ENCODE measurements around the gene OSTC. TPM values are rescaled to one million over a fixed set of nuclear protein-coding genes. Genes with fewer than 3 reads are reported as not detected.

Gene OSTC
- total RNA-seq, 1 experiment from 2014 or later = 105 TPM

DNA sequence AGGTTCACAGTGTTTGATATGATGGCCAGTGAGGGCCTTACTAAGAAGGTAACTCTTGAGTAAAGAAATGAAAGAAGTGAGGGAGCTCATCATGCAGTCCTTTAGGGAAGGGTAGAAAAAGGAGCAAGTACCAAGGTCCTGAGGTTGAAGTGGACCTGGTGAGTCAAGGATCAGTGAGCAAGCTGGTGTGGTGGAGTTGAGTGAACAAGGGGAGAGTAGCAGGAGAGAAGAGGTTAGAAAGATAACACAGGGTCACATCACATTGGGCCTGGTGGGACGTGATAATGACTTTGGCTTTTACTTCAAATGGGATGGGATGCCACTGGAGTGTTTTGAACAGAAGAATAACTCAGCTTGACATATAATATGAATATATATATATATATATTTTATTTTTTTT is 44.7 kb downstream of the OSTC start:
- no peaks in the 10 kb centered on the region for H3K36me3 ChIP-seq (ENCODE audit: control insufficient read depth in 1 of 2, insufficient read depth in 2 of 2, low read length in 2 of 2)
- H3K27ac ChIP-seq (ENCODE audit: low read depth, low read length) = no peak overlapping the region
- ChIA-PET RAD21 (ENCODE audit: low non-redundant PET in 1 of 2, low total read pairs in 2 of 2, uncharacterized antibody in 2 of 2, unreplicated experiment in 2 of 2) (no interaction called here), POLR2A (no interaction called here), CTCF (no interaction called here)
- H3K9me3 ChIP-seq (ENCODE audit: control insufficient read depth in 1 of 2, insufficient read depth in 1 of 2, low read depth in 1 of 2, low read length in 2 of 2) = no peaks in the 10 kb centered on the region
- no peaks in the 10 kb centered on the region for H3K9me2 ChIP-seq (ENCODE audit: insufficient read depth)
- intact Hi-C loops (cut with micrococcal nuclease) = no loop called here
- no peak overlapping the region for H3K9ac ChIP-seq (ENCODE audit: low read length)
- TF ChIP-seq CBX3 (IDR thresholded peaks at IDR 0.05; ENCODE audit: low read depth) (no peak), SP1 (IDR thresholded peaks at IDR 0.05; ENCODE audit: low read depth) (no peak), SRF (IDR thresholded peaks at IDR 0.05; ENCODE audit: low read depth) (no peak), JUND (IDR thresholded peaks at IDR 0.05) (no peak), ELF1 (IDR thresholded peaks at IDR 0.05; ENCODE audit: borderline replicate concordance, low read depth) (no peak), ZFX (IDR thresholded peaks at IDR 0.05) (no peak), POLR2A (IDR thresholded peaks at IDR 0.05; ENCODE audit: borderline replicate concordance, extremely low read depth, insufficient read depth, insufficient read length) (no peak), EGR1 (IDR thresholded peaks at IDR 0.05; ENCODE audit: low read depth) (no peak), FOSL1 (IDR thresholded peaks at IDR 0.05; ENCODE audit: low read depth) (no peak), CEBPB (IDR thresholded peaks at IDR 0.05; ENCODE audit: low read depth) (no peak)
- TF ChIP-seq, protein P1, sequence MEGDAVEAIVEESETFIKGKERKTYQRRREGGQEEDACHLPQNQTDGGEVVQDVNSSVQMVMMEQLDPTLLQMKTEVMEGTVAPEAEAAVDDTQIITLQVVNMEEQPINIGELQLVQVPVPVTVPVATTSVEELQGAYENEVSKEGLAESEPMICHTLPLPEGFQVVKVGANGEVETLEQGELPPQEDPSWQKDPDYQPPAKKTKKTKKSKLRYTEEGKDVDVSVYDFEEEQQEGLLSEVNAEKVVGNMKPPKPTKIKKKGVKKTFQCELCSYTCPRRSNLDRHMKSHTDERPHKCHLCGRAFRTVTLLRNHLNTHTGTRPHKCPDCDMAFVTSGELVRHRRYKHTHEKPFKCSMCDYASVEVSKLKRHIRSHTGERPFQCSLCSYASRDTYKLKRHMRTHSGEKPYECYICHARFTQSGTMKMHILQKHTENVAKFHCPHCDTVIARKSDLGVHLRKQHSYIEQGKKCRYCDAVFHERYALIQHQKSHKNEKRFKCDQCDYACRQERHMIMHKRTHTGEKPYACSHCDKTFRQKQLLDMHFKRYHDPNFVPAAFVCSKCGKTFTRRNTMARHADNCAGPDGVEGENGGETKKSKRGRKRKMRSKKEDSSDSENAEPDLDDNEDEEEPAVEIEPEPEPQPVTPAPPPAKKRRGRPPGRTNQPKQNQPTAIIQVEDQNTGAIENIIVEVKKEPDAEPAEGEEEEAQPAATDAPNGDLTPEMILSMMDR (IDR thresholded peaks at IDR 0.05 in 2 of 3, conservative IDR thresholded peaks at IDR 0.05 in 1 of 3; ENCODE audit: borderline replicate concordance in 1 of 3, insufficient read depth in 1 of 3, low read depth in 2 of 3, low read length in 2 of 3) = no peak
- TF ChIP-seq, protein P2, sequence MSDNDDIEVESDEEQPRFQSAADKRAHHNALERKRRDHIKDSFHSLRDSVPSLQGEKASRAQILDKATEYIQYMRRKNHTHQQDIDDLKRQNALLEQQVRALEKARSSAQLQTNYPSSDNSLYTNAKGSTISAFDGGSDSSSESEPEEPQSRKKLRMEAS (IDR thresholded peaks at IDR 0.05) = no peak
- TF ChIP-seq, protein P3, sequence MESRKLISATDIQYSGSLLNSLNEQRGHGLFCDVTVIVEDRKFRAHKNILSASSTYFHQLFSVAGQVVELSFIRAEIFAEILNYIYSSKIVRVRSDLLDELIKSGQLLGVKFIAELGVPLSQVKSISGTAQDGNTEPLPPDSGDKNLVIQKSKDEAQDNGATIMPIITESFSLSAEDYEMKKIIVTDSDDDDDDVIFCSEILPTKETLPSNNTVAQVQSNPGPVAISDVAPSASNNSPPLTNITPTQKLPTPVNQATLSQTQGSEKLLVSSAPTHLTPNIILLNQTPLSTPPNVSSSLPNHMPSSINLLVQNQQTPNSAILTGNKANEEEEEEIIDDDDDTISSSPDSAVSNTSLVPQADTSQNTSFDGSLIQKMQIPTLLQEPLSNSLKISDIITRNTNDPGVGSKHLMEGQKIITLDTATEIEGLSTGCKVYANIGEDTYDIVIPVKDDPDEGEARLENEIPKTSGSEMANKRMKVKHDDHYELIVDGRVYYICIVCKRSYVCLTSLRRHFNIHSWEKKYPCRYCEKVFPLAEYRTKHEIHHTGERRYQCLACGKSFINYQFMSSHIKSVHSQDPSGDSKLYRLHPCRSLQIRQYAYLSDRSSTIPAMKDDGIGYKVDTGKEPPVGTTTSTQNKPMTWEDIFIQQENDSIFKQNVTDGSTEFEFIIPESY (IDR thresholded peaks at IDR 0.05; ENCODE audit: extremely low read depth, insufficient replicate concordance, low read length) = no peak
- DNase-seq (ENCODE audit: low read depth, low spot score) (no peak), ATAC-seq (no peak)
- H2AFZ ChIP-seq (ENCODE audit: low read depth, low read length, poor library complexity, severe bottlenecking) = no peak overlapping the region
- H3K4me3 ChIP-seq (replicated peaks in 1 of 2; ENCODE audit: low read depth in 1 of 2, low read length in 2 of 2) = no peak overlapping the region
- no peaks in the 10 kb centered on the region for H3K79me2 ChIP-seq (ENCODE audit: insufficient read depth, low read length)
- H4K20me1 ChIP-seq (ENCODE audit: insufficient read depth) = no peaks in the 10 kb centered on the region
- no peaks in the 10 kb centered on the region for H3K4me1 ChIP-seq (ENCODE audit: control insufficient read depth in 1 of 2, insufficient read depth in 2 of 2, low read length in 2 of 2)
- H3K4me2 ChIP-seq (ENCODE audit: low read length) = no peak overlapping the region
- H3K27me3 ChIP-seq (ENCODE audit: insufficient read depth, low read length) = no peaks in the 10 kb centered on the region
- BruUV-seq (replicated peaks) = no TSS peak
